ENCODE measurements around the gene AK1.
"Not testable (repeated sequence)": the region's sequence is repeated elsewhere in the genome, so short reads cannot be mapped to it uniquely, and the experiment has no call there.

Gene AK1

DNA sequence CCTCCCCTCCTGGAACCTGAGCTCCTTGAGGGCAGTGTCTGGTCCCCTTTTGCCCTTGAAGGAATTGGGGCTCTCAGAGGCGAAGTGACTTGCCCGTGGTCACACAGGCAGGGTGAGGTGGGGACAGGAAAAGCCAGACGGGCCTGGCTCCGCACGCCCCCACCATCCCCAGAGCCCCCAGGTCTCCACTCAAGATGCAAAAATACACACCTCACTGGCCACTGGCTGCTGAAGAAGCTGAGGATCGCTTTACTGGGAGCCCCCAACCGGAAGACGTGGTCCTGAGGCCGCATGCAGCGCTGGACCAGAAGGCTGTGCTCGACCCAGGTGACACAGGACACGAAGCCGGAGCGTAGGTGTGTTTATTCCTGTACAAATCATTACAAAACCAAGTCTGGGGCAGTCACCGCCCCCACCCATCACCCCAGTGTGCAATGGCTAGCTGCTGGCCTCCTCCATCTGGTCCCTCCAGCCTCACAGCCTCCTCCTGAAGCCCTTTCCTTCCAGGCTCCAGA, 7.6 kb upstream of the AK1 start:
- Histone ChIP-seq H3K4me2 (ENCODE audit: low read length, poor library complexity, severe bottlenecking) (no peak overlapping the region), H3K36me3 (ENCODE audit: control insufficient read depth in 1 of 2, insufficient read depth in 2 of 2, low read depth in 1 of 2, low read length in 2 of 2) (peaks cover 52 to 60% of the 10 kb centered on the region in 2 experiments), H3K4me3 (ENCODE audit: insufficient read depth in 1 of 2, low read depth in 1 of 2, low read length in 2 of 2) (no peak overlapping the region), H3K4me1 (ENCODE audit: control insufficient read depth, insufficient read depth, low read depth, low read length) (peaks cover 29% of the 10 kb centered on the region), H2BK12ac (ENCODE audit: low read length in 2 of 2) (no peak overlapping the region), H3K23ac (ENCODE audit: low read length in 2 of 2) (no peak overlapping the region), H2AFZ (ENCODE audit: low read depth, low read length) (no peak overlapping the region), H3K14ac (ENCODE audit: low read length in 2 of 2) (no peak overlapping the region), H2BK5ac (ENCODE audit: low read depth, low read length, poor library complexity, severe bottlenecking) (no peak overlapping the region), H3K79me1 (replicated peaks; ENCODE audit: low read length, poor library complexity, severe bottlenecking) (peaks cover 10% of the 10 kb centered on the region), H4K91ac (ENCODE audit: low read length) (no peak overlapping the region), H3K4ac (ENCODE audit: low read depth in 1 of 2, low read length in 2 of 2) (no peak overlapping the region), H3K9me3 (ENCODE audit: control insufficient read depth, low read length) (no peaks in the 10 kb centered on the region), H3K27me3 (ENCODE audit: control insufficient read depth in 1 of 2, insufficient read depth in 1 of 2, low read length in 2 of 2) (no peaks in the 10 kb centered on the region), H3K18ac (ENCODE audit: low read depth in 1 of 2, low read length in 2 of 2) (no peak overlapping the region), H3K9ac (ENCODE audit: low read length) (no peak overlapping the region), H4K8ac (ENCODE audit: low read length) (peak overlapping the region; percentile 33), H2BK15ac (ENCODE audit: low read depth, poor library complexity, severe bottlenecking) (no peak overlapping the region), H3K27ac (ENCODE audit: low read length, poor library complexity, severe bottlenecking) (no peak overlapping the region), H2AK5ac (ENCODE audit: low read length, severe bottlenecking) (no peak overlapping the region), H2BK120ac (ENCODE audit: low read depth, low read length) (no peak overlapping the region)
- no peak for DNase-seq
- 81% methylated on average over 15 of the region's 15 CpGs for WGBS

DNA sequence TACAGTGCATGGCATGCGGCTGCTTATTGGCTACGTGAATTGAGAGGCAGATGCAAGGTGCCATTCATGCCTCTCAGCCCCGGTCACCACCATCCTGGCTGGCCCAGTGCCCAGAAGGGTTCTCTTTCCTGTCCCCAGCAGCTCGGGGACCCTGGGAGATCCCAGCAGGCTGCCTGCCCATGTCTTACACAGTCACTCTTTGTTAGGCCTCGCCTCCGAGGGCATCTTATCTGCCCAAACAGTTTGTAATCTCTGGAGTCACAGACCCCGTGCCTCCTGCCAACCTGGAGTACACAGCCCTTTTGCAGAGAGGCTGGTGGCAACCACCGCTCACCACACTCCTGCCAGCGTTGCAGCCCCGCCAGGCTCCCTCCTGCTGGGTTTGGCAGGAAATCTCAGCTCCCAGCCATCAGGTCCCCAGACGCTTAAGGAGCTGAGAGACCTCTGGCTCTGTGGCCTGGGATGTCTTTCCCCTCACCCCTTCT, 7.0 kb upstream of the AK1 start:
- no peak overlapping the region for H3K4me2 ChIP-seq (ENCODE audit: low read length, poor library complexity, severe bottlenecking)
- H2BK120ac ChIP-seq (ENCODE audit: low read depth, low read length) = no peak overlapping the region
- H4K8ac ChIP-seq (ENCODE audit: low read length) = no peak overlapping the region
- peak overlapping the region; percentile 34 for H4K91ac ChIP-seq (ENCODE audit: low read length)
- H3K23ac ChIP-seq (ENCODE audit: low read length in 2 of 2) = no peak overlapping the region
- H3K9ac ChIP-seq (ENCODE audit: low read length) = no peak overlapping the region
- H3K4ac ChIP-seq (ENCODE audit: low read depth in 1 of 2, low read length in 2 of 2) = no peak overlapping the region
- H3K4me1 ChIP-seq (ENCODE audit: control insufficient read depth, insufficient read depth, low read depth, low read length) = peaks cover 29% of the 10 kb centered on the region
- H3K18ac ChIP-seq (ENCODE audit: low read depth in 1 of 2, low read length in 2 of 2) = no peak overlapping the region
- peaks cover 10% of the 10 kb centered on the region for H3K79me1 ChIP-seq (replicated peaks; ENCODE audit: low read length, poor library complexity, severe bottlenecking)
- WGBS = 76% methylated on average over 11 of the region's 11 CpGs
- no peak overlapping the region for H2BK12ac ChIP-seq (ENCODE audit: low read length in 2 of 2)
- no peaks in the 10 kb centered on the region for H3K27me3 ChIP-seq (ENCODE audit: control insufficient read depth in 1 of 2, insufficient read depth in 1 of 2, low read length in 2 of 2)
- H2BK15ac ChIP-seq (ENCODE audit: low read depth, poor library complexity, severe bottlenecking) = no peak overlapping the region
- H2AK5ac ChIP-seq (ENCODE audit: low read length, severe bottlenecking) = no peak overlapping the region
- H3K27ac ChIP-seq (ENCODE audit: low read length, poor library complexity, severe bottlenecking) = no peak overlapping the region
- no peak overlapping the region for H3K14ac ChIP-seq (ENCODE audit: low read length in 2 of 2)
- H3K36me3 ChIP-seq (ENCODE audit: control insufficient read depth in 1 of 2, insufficient read depth in 2 of 2, low read depth in 1 of 2, low read length in 2 of 2) = peaks cover 49 to 55% of the 10 kb centered on the region in 2 experiments
- no peak overlapping the region for H2AFZ ChIP-seq (ENCODE audit: low read depth, low read length)
- no peak for DNase-seq
- H2BK5ac ChIP-seq (ENCODE audit: low read depth, low read length, poor library complexity, severe bottlenecking) = no peak overlapping the region
- H3K4me3 ChIP-seq (ENCODE audit: insufficient read depth in 1 of 2, low read depth in 1 of 2, low read length in 2 of 2) = no peak overlapping the region
- H3K9me3 ChIP-seq (ENCODE audit: control insufficient read depth, low read length) = no peaks in the 10 kb centered on the region

DNA sequence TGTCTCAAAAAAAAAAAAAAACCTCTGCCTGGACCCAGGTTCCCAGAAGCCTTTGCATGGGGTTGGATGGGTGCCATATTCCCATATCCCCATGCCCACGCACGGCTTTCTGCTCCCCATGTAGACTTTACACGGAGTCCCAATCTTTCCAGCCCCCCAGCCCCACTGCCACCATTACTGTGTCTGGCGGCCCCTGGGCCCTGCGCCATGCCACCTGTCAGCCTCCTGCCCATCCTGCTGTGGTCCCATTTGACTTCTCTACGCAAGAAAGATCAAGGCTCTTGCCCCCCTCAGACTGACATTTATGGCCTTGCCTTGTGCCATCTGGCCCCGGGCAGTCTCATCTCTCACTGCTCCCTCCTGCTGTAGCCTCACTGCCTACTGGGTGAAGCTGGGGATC, 6.5 kb upstream of the AK1 start:
- H2BK15ac ChIP-seq (ENCODE audit: low read depth, poor library complexity, severe bottlenecking) = no peak overlapping the region
- H3K23ac ChIP-seq (ENCODE audit: low read length in 2 of 2) = no peak overlapping the region
- H3K4me2 ChIP-seq (ENCODE audit: low read length, poor library complexity, severe bottlenecking) = no peak overlapping the region
- H2BK120ac ChIP-seq (ENCODE audit: low read depth, low read length) = no peak overlapping the region
- H3K4me3 ChIP-seq (ENCODE audit: insufficient read depth in 1 of 2, low read depth in 1 of 2, low read length in 2 of 2) = no peak overlapping the region
- H2BK12ac ChIP-seq (ENCODE audit: low read length in 2 of 2) = no peak overlapping the region
- no peak overlapping the region for H3K9ac ChIP-seq (ENCODE audit: low read length)
- no peak overlapping the region for H3K4ac ChIP-seq (ENCODE audit: low read depth in 1 of 2, low read length in 2 of 2)
- no peak overlapping the region for H4K8ac ChIP-seq (ENCODE audit: low read length)
- WGBS = 98% methylated on average over 7 of the region's 7 CpGs
- no peak overlapping the region for H3K14ac ChIP-seq (ENCODE audit: low read length in 2 of 2)
- no peak overlapping the region for H2AK5ac ChIP-seq (ENCODE audit: low read length, severe bottlenecking)
- no peak for DNase-seq
- H2BK5ac ChIP-seq (ENCODE audit: low read depth, low read length, poor library complexity, severe bottlenecking) = no peak overlapping the region
- H3K27me3 ChIP-seq (ENCODE audit: control insufficient read depth in 1 of 2, insufficient read depth in 1 of 2, low read length in 2 of 2) = no peaks in the 10 kb centered on the region
- H3K79me1 ChIP-seq (replicated peaks; ENCODE audit: low read length, poor library complexity, severe bottlenecking) = peaks cover 10% of the 10 kb centered on the region
- peaks cover 29% of the 10 kb centered on the region for H3K4me1 ChIP-seq (ENCODE audit: control insufficient read depth, insufficient read depth, low read depth, low read length)
- no peak overlapping the region for H3K27ac ChIP-seq (ENCODE audit: low read length, poor library complexity, severe bottlenecking)
- H4K91ac ChIP-seq (ENCODE audit: low read length) = peak overlapping the region; percentile 34
- no peak overlapping the region for H3K18ac ChIP-seq (ENCODE audit: low read depth in 1 of 2, low read length in 2 of 2)
- H3K9me3 ChIP-seq (ENCODE audit: control insufficient read depth, low read length) = no peaks in the 10 kb centered on the region
- H3K36me3 ChIP-seq (ENCODE audit: control insufficient read depth in 1 of 2, insufficient read depth in 2 of 2, low read depth in 1 of 2, low read length in 2 of 2) = peaks cover 49 to 55% of the 10 kb centered on the region in 2 experiments
- H2AFZ ChIP-seq (ENCODE audit: low read depth, low read length) = no peak overlapping the region

DNA sequence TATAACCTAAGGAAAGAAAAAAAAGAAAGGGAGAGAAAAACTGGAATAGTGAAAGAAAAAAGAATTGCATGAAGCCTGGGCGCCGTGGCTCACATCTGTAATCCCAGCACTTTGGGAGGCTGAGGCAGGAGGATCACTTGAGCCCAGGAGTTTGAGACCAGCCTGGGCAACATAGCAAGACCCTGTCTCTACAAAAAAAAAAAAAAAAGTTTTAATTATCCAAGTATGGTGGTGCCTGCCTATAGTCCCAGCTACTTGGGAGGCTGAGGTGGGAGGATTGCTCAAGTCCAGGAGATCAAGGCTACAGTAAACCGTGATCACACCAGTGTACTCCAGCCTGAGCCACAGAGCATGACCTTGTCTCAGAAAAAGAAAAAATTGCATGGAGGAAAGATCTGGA, 4.2 kb upstream of the AK1 start:
- H3K9ac ChIP-seq (ENCODE audit: low read length); H2AK5ac ChIP-seq (ENCODE audit: low read length, severe bottlenecking); H3K27ac ChIP-seq (ENCODE audit: low read length, poor library complexity, severe bottlenecking); H3K18ac ChIP-seq (ENCODE audit: low read depth in 1 of 2, low read length in 2 of 2); H2BK12ac ChIP-seq (ENCODE audit: low read length in 2 of 2); H3K14ac ChIP-seq (ENCODE audit: low read length in 2 of 2); H2BK120ac ChIP-seq (ENCODE audit: low read depth, low read length); DNase-seq; H3K4ac ChIP-seq (ENCODE audit: low read depth in 1 of 2, low read length in 2 of 2); H3K4me2 ChIP-seq (ENCODE audit: low read length, poor library complexity, severe bottlenecking); H3K4me3 ChIP-seq (ENCODE audit: insufficient read depth in 1 of 2, low read depth in 1 of 2, low read length in 2 of 2); H2AFZ ChIP-seq (ENCODE audit: low read depth, low read length); H2BK5ac ChIP-seq (ENCODE audit: low read depth, low read length, poor library complexity, severe bottlenecking); H4K8ac ChIP-seq (ENCODE audit: low read length); H3K27me3 ChIP-seq (ENCODE audit: control insufficient read depth in 1 of 2, insufficient read depth in 1 of 2, low read length in 2 of 2); H2BK15ac ChIP-seq (ENCODE audit: low read depth, poor library complexity, severe bottlenecking); H4K91ac ChIP-seq (ENCODE audit: low read length); H3K9me3 ChIP-seq (ENCODE audit: control insufficient read depth, low read length); H3K23ac ChIP-seq (ENCODE audit: low read length in 2 of 2): not testable (repeated sequence)
- WGBS = 97% methylated on average over 2 of the region's 3 CpGs
- H3K36me3 ChIP-seq (ENCODE audit: control insufficient read depth in 1 of 2, insufficient read depth in 2 of 2, low read depth in 1 of 2, low read length in 2 of 2) = peaks cover 36 to 37% of the 10 kb centered on the region in 2 experiments
- H3K79me1 ChIP-seq (replicated peaks; ENCODE audit: low read length, poor library complexity, severe bottlenecking) = peaks cover 10% of the 10 kb centered on the region
- H3K4me1 ChIP-seq (ENCODE audit: control insufficient read depth, insufficient read depth, low read depth, low read length) = peaks cover 36% of the 10 kb centered on the region

All from mesenchymal stem cell (in vitro differentiated cells and primary cell).